HG02623 (cell line): Measurements from ENCODE around the gene TOP1.
A peak's percentile ranks its signal among the peaks of the same experiment; 100 is the strongest.
"Not testable (repeated sequence)": the region's sequence is repeated elsewhere in the genome, so short reads cannot be mapped to it uniquely, and the experiment has no call there.

Source experiments
- ATAC-seq: cut with Tn5 transposase; IDR thresholded peaks from one replicate; pipeline ENCODE4 v1.9.1; 2021; ENCODE audit warnings: moderate library complexity; ENCODE audit not compliant: unreplicated experiment

The TOP1 gene

GRCh38 chr20:41126719-41127118 lies 98.1 kb downstream of the TOP1 start:
- no peak for ATAC-seq

DNA sequence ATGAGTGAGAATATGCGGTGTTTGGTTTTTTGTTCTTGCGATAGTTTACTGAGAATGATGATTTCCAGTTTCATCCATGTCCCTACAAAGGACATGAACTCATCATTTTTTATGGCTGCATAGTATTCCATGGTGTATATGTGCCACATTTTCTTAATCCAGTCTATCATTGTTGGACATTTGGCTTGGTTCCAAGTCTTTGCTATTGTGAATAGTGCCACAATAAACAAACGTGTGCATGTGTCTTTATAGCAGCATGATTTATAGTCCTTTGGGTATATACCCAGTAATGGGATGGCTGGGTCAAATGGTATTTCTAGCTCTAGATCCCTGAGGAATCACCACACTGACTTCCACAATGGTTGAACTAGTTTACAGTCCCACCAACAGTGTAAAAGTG lies 99.7 kb downstream of the TOP1 start:
- ATAC-seq = not testable (repeated sequence)

DNA sequence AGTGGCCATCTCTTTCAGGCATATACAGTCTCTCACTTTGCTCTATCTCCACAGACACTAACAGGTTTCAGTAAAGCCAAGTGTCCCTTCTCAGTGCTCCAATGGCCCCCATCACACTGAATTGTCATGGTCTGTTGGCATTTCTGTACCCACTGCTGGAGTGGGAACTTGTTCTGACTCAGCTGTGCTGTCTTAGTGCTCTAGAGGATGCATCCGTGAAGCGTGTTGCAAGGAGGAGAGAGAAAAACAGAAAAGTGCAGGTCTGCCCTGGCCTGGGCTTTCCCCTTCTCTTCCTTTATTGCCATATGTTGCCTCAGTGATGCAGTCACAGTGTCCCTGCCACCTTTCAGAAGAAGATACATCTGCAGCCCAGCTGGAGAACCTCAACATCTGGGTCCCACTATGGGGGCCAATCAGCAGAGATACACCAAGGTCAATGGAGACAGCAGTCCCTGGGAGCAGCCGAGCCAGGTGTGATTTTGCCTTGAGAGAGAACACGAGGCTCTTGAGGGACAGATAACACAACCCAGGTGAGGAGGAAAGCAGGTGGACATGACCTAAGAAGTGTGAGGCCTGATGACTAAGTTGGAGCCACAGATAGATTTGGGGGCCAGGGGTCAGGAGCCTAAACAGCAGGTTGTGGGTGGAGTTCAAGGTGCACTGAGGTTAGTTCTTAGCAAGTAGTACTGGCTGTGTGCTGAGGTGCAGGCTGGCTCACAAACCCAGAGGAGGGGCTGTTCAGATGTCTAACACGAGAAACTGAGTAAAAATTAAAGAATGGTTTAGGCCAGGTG lies 103.2 kb downstream of the TOP1 start:
- no peak for ATAC-seq

DNA sequence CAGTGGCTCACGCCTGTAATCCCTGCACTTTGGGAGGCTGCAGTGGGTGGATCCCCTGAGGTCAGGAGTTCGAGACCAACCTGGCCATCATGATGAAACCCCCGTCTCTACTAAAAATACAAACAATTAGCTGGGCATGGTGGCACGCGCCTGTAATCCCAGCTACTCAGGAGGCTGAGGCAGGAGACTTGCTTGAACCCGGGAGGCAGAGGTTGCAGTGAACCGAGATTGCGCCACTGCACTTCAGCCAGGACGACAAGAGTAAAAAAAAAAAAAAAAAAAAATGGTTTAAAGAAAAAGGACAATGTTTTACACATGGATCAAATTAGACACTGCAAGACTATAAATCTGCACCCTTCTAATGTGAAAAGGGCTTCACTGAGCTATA lies 103.8 kb downstream of the TOP1 start:
- ATAC-seq = not testable (repeated sequence)

DNA sequence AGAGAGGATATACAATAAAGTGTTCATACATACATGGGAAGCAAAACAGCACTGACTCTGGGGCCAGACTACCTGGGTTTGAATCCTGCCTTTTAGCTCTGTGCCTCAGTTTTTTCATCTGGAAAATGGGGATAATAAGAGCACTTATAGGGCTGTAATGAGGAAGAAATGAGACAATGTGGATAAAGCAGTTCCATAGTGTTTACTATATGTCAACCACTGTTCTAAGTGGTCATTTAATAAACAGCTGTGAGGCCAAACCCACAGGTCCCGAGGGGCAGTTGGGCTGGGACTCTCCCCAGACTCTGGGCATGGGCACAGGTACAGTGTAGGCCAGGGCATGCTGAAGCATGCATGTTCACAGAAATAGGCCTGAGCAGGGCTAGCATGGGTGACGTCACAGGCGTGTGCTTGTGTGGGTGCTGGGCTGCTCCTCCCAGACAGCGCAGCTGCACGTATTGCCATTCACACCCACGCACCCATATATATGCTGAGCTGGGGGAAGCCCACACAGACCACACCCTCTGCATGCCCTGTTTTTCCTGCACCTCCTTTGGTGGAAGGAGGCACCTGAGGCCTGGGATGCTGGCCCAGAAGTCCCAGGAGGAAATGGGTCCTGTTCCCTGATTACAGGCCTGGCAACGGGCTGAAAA lies 105.2 kb downstream of the TOP1 start:
- peak; percentile 22 for ATAC-seq

DNA sequence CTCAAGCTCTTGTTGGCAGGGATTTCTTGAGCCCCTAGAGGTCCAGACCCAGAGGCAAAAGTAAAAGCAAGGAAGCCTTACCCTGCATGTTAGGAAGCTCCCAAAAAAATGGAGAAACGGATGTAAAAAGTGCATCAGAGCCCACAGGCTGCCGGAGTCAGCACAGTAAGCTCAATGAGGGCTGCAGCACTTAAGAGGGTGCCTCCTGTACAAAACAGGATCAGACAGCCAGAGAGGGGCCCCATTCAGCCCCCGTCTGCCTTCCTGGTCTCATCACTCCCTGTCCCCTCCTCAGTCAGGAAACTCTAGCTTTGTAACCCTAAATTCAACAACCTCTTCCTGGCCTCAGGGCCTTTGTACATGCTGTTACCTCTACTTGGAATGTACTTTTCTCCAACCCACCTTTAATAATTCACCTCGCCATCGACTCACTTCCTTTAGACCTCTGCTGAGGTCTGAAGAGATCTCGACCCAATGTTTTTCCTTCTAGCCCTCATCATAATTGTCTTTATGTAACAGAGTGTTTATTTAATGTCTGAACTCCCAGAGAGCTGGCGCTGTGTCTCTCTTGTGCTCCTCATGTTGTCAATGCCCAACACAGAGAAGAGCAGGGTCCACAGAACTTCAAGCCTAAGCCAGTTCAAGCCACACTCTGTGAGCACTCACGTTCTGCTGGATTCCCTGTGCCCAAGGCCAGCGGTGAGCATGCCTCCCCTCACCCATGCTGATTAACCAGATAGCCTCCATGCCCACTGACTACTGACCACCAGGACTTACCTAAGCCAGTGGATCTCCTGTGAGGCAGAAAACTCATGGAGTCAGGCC lies 106.0 kb downstream of the TOP1 start:
- no peak for ATAC-seq

DNA sequence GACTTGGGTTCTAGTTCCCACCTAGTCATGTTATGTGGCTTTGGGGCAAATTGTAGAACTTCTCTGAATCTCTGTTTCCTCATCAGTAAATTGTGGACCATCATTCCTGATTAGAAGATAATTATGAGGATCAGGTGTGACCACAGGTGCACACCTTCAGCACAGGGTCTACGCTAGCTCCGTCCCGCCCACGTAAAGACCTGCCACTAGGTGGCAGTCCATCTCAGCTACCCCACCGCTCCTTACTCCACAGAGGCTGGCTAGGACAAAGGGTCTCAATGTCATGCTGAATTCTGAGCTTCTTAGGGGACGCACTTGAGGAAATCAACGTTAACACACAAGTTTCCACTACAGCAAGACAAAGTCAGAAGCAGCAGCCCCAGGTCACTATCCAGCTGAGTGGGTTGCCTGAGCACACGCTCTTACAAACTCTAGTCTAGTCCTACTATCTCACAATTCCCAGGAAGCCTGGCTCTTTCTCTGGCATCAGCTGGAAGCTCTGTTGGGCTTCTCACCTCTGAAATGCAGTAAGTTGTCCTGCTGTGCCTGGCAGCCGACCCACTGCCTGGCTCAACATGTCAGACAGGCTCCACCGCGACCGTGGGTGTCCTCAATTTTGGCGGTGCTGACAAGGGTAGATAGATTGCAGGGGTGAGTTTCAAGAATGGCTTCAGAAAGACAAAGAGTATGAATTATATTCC lies 106.7 kb downstream of the TOP1 start:
- ATAC-seq = no peak

- ATAC-seq = no peak
These were observed 107.5 kb downstream of the TOP1 start for GRCh38 chr20:41135888-41136679.

DNA sequence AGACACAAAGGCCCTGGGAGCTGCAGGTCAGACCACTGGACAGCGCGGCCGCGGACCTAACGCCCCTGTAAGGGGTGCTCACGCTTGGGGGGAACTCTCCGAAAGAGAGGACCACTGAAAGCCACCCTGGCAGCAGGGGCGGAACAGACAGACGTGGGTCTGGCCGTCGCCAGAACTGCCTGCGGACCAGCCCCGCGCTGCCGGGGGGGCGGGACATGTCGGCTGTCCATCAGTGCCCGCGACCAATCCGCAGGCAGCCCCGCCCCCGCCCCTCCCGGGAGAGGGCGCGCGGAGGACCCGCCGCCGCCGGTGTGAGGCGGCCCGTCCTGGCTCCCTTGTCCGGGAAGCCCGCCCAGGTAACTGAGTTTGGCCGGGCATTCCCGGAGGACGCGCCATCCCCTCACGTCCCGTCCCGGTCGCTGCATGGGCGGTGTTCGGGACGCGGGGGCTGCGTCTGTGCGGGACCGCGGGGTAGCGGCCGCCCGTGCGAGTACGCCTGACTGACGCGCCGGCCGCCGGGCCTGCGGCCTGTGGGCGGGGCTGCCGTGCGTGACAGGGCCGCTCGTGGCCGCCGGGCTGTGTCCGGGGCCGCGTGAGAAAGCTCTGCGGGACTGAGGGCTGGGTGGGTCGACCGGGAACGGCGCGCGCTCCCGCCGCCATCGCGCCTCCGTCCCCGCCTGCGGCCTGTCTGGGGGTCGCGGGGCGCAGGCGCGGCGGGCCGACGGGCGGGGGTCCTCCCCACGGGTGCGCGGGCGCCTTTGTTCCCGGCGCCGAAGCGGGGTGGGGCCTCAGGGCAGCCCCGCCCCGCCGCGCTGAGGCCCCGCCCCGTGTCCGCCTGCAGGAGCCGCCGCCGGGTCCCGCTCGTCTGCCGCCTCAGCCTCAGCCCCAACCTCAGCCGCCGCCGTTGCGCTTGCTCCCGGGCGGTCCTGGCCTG lies 108.3 kb downstream of the TOP1 start, which contains the start of gene PLCG1:
Gene PLCG1 (plus strand): TSS at position 864 of the 934 bp plus-strand sequence. CDS start 99 bp downstream, outside the sequence.
- peak; percentile 49 for ATAC-seq

GRCh38 chr20:41137614-41138474 lies 109.2 kb downstream of the TOP1 start:
- peak; percentile 1 for ATAC-seq

DNA sequence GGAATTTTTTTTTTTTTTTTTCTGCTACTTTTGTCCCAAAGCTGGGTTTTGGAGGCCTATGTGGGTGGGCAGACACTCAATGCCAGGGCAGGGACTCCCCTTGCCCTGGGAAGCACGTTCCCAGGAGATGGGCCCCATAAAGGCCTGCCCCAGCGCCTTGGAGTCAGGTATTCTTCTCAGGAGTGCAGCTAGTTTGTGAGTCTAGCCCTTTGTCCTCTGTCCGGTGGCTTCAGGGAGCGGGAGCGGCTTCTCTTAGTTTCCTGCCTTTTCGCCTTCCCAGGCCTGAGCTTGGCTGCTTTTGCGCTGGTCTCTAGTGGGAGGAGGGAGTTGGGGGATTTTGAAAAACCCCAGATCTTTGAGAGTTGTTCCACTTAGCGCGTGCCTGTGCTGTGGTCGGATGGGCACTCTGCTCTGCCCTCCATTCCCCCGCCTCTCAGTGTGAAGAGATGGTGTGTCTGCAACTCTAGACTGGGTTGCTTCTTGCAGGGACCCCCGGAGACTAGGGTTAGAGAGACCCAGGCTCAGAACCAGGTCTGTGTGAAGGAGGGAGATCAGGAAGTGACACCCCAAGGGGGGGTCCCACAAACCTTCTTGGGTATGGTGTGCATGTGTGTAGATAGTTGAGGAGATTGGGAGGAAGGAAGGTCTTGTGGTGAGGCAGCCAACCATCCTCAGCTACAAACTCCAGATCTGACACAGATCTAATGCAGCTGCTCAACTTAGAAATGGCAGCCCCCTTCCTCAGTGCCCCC lies 110.0 kb downstream of the TOP1 start:
- ATAC-seq = no peak

DNA sequence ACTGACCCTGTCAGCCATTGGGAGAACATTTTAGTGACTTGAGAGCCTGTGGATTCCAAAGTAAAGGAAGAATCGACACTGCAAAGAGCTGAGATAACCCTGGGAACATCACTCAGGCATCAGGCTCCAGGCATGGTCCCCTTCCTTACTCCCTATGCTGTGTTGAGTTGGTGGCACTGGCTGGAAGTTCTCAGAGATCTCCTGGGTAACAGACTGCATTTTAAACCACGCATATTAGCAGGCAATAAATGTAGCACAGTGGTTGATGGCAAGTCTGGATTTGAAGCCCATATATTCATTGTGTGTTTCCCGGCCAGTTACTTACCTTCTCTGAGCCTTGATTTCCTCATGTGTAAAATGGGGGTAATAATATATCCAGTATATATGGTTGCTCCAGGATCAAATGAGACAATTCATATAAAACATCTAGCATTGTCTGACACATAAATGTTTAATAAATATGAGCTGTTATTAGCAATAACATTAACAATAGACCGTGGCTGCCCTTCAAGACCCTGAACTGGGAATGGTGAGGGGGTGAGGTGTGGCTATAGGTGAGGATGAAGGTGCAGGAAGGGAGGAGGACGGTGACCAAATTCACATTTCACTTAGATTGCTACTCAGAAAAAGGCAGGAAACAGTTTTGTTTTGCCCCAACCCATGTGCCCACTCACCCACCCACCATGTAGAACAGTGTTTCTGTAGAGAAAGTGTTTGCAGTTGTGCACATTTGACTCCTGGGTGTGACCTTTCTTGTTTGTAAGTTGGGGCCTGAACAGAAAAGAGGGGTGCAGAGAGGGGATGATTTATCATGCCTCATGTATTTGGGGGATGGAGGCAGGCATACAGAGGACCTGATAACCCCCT lies 110.8 kb downstream of the TOP1 start:
- no peak for ATAC-seq

DNA sequence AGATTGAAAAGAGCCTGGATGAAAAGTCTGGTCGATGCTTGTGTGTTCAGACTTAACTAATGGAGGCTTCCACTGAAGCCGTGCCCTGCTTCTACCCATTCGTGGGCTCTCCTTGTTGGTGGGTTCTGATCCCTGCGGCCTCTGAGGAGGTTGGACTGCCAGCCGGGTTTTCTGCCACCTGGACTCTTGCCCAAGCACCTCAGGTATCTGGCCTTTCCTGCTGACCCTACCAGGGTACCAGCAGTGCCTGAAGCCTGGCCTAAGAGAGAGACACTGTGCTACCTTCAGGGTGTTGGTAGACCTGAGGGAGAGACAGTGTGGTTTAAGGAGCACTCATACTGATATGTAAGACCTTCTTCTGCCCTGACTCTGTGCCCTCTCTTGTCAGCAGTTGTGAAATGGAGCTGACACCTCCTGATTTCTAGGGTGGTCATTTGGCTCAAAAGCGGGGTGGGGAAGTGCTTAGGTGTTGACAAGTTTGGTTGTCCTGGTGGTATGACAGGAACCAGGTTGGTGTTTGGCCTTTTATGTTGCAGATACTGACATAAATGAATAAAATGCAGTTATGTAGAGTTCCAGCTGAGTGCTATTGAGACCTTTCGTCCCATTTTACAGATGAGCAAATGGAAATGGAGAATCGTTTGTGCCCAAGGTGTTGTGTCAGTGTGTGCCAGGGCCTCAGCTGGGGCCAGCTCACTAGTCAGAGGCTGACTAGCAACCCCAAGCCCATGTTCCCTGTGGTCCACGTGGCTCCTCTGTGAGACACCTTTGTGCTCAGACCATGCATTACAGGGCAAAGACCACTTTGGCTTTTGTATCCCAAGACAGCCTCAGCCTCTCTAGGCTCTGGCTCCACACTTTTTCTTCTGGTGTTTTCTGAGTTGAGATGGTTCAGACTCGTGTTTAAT lies 111.9 kb downstream of the TOP1 start:
- ATAC-seq = no peak

DNA sequence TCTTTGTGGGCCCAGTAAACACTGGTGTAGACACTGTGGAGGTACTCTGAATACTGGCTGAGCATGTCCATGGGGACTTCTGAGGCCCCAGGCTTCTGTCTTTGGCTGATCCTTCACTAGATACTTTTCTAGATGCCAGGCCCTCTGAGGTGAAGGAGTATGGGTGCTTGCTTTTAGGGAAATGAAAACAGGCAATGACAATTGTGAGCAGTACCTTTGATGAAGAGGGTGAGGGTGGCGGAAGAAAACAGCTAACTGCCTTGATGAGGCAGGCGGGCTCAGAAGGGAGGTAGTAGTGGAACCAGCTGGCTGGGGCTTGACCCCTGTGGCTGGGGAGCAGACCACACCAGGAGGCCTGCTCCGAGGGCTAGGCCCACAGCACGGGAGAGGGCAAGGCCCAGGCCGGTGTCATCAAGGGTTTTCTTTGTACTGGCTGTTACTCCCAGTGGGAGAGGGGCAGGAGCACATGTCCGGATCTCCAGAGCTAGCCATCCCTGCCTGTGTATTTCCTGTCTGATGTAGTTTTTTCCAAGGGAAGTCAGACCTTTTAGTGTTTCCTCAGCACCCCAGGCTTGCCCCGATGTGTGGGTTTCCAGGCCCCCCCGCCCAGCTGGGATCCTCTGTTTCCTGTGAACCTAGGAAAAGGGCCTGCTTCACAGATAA lies 112.7 kb downstream of the TOP1 start:
- ATAC-seq = no peak

GRCh38 chr20:41142245-41142644 lies 113.6 kb downstream of the TOP1 start:
- ATAC-seq = no peak
